ENCODE results near the gene TOPAZ1.

The TOPAZ1 gene

DNA sequence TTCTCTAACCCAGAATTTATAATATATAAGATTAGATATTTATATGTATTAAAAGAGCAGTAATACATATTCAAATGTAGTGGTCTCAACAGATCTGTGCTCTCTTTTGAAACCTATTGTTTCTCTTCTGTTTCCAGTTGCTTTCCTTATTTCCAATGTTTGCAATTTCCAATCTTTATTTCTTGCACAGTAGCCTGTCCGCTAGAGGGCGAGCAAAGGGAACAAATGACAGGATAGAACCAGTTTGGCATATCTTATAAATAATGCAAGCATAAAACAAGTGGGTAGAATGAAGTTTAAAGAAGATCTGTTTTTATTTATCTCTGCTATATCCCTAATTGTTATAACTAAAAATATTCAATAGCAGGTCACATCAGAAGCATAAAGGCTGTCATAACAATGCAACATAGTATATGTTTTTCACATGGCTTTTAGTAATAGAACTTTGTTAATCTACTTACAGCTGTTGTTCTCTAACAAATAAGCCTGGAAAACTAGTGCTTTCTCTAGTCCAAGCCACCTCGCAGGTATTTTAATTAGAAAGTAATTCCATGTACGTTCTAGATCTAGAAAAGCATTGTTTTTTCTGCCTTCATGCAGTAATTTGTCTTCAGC is 81.8 kb downstream of the TOPAZ1 start:
- Mint-ChIP-seq H3K27ac (no peak overlapping the region), H3K9me3 (no peaks in the 10 kb centered on the region), H3K36me3 (ENCODE audit: low read depth) (no peaks in the 10 kb centered on the region), H3K4me3 (no peak overlapping the region), H3K27me3 (ENCODE audit: low read depth, poor library complexity) (peaks cover 15% of the 10 kb centered on the region), H3K4me1 (no peaks in the 10 kb centered on the region)
- DNase-seq, result peak; percentile 63
- TF ChIP-seq, protein P1, sequence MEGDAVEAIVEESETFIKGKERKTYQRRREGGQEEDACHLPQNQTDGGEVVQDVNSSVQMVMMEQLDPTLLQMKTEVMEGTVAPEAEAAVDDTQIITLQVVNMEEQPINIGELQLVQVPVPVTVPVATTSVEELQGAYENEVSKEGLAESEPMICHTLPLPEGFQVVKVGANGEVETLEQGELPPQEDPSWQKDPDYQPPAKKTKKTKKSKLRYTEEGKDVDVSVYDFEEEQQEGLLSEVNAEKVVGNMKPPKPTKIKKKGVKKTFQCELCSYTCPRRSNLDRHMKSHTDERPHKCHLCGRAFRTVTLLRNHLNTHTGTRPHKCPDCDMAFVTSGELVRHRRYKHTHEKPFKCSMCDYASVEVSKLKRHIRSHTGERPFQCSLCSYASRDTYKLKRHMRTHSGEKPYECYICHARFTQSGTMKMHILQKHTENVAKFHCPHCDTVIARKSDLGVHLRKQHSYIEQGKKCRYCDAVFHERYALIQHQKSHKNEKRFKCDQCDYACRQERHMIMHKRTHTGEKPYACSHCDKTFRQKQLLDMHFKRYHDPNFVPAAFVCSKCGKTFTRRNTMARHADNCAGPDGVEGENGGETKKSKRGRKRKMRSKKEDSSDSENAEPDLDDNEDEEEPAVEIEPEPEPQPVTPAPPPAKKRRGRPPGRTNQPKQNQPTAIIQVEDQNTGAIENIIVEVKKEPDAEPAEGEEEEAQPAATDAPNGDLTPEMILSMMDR (IDR thresholded peaks at IDR 0.05), result peak; percentile 84

DNA sequence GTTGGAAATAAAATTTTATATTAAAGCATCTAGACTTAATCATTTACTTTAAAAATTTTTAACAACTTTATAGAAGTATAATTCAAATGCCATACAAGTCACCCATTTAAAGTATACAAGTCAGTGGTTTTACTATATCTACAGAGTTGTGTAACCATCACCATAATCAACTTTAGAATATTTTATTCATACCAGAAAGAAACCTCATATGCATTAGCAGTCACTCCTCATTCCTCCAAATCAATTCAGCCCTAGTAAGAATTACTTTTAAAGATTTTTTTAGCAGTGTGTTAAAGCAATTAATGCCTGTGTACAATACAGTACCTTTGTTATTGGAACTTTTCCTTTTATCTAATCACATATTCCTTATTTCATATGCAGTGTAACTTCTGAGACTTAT is 82.9 kb downstream of the TOPAZ1 start:
- TF ChIP-seq, protein P1 (IDR thresholded peaks at IDR 0.05), result no peak
- H3K4me3 Mint-ChIP-seq, result no peak overlapping the region
- H3K9me3 Mint-ChIP-seq, result no peaks in the 10 kb centered on the region
- H3K27ac Mint-ChIP-seq, result no peak overlapping the region
- H3K27me3 Mint-ChIP-seq (ENCODE audit: low read depth, poor library complexity), result peaks cover 19% of the 10 kb centered on the region
- no peak for DNase-seq
- no peaks in the 10 kb centered on the region for H3K4me1 Mint-ChIP-seq
- H3K36me3 Mint-ChIP-seq (ENCODE audit: low read depth), result no peaks in the 10 kb centered on the region

DNA sequence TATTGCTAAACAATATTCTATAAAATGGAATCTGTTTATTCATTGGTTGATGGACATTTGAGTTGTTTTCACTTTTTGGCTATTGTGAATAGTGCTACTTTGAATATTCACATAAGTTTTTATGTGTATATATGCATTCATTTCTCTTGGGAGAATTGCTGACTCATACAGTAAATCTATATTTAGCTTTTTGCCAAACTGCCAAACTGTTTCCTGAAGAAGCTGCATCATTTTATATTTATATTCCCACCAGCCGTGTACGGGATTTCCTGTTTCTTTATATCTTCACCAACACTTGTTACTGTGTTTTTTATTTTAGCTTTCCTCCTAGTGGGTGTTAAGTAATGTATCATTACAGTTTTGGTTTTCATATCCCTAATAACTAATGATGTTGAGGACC is 84.3 kb downstream of the TOPAZ1 start:
- no peaks in the 10 kb centered on the region for H3K4me1 Mint-ChIP-seq
- peaks cover 19% of the 10 kb centered on the region for H3K27me3 Mint-ChIP-seq (ENCODE audit: low read depth, poor library complexity)
- H3K36me3 Mint-ChIP-seq (ENCODE audit: low read depth), result no peaks in the 10 kb centered on the region
- no peak overlapping the region for H3K4me3 Mint-ChIP-seq
- TF ChIP-seq, protein P1 (IDR thresholded peaks at IDR 0.05), result no peak
- no peak overlapping the region for H3K27ac Mint-ChIP-seq
- H3K9me3 Mint-ChIP-seq, result no peaks in the 10 kb centered on the region
- DNase-seq, result no peak

DNA sequence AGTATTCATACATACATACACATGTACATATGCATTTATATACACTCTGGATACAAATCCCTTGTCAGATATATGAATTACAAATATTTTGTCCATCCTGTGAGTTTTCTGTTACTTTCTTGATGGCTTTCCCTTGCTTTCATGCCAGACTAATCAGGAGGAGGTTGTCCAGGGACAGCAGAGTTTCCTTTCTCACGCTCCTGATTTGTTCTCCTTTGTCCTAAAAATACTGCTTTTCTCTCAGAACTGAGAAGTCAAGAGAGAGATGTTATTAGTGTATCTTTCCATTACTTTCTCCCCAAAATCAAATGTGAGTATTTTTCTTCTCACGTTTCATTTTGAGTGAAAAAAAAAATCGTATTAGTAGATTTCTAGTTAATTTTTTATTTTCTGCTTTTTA is 84.8 kb downstream of the TOPAZ1 start:
- no peak overlapping the region for H3K27ac Mint-ChIP-seq
- no peak overlapping the region for H3K4me3 Mint-ChIP-seq
- no peak for DNase-seq
- H3K9me3 Mint-ChIP-seq, result no peaks in the 10 kb centered on the region
- no peaks in the 10 kb centered on the region for H3K4me1 Mint-ChIP-seq
- no peaks in the 10 kb centered on the region for H3K36me3 Mint-ChIP-seq (ENCODE audit: low read depth)
- TF ChIP-seq, protein P1 (IDR thresholded peaks at IDR 0.05), result no peak
- peaks cover 22% of the 10 kb centered on the region for H3K27me3 Mint-ChIP-seq (ENCODE audit: low read depth, poor library complexity)

DNA sequence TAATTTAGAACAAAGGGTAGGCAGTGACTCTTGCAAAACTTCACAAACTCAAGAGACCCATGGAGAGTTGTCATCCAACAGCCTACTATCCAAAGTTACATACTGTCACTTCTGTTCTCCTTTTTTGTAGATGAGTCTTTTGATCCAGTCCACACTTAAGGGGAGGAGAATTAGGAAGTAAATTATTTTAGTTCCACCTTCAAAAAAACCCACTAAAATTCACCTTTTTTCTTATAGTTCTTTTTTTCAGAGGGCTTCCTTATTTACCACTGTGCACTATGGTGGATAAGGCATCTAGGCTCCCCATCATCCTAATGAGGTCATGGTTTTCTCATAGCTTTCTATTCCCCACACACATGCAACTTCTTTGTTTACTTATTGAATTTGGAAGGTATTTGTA is 88.3 kb downstream of the TOPAZ1 start:
- peaks cover 27% of the 10 kb centered on the region for H3K27me3 Mint-ChIP-seq (ENCODE audit: low read depth, poor library complexity)
- H3K36me3 Mint-ChIP-seq (ENCODE audit: low read depth), result no peaks in the 10 kb centered on the region
- H3K4me1 Mint-ChIP-seq, result no peaks in the 10 kb centered on the region
- TF ChIP-seq, protein P1 (IDR thresholded peaks at IDR 0.05), result no peak
- no peak overlapping the region for H3K27ac Mint-ChIP-seq
- no peak for DNase-seq
- H3K9me3 Mint-ChIP-seq, result no peaks in the 10 kb centered on the region
- no peak overlapping the region for H3K4me3 Mint-ChIP-seq

DNA sequence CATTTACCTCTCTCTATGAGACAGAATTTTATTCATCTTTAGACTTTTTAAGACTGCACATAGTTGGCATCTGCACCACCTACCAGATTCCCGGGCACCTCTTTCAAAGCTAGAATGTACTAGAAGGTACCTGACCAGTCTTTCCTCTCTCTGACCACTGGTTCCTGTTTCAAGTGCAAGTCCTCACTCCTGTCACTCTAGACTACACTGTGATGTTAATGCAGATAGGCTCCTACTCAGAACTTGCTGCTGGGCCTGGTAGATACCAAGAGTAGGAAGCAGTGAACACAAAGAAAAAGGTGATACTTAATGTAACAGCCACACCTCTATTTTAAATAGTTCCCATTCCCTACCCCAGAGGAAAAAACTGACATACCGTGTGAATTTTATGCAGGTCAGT is 88.8 kb downstream of the TOPAZ1 start:
- H3K4me3 Mint-ChIP-seq, result no peak overlapping the region
- H3K9me3 Mint-ChIP-seq, result no peaks in the 10 kb centered on the region
- peaks cover 26% of the 10 kb centered on the region for H3K27me3 Mint-ChIP-seq (ENCODE audit: low read depth, poor library complexity)
- H3K4me1 Mint-ChIP-seq, result no peaks in the 10 kb centered on the region
- TF ChIP-seq, protein P1 (IDR thresholded peaks at IDR 0.05), result no peak
- DNase-seq, result no peak
- H3K36me3 Mint-ChIP-seq (ENCODE audit: low read depth), result no peaks in the 10 kb centered on the region
- H3K27ac Mint-ChIP-seq, result no peak overlapping the region

Data from nephron progenitor cell (in vitro differentiated cells).